A549 (cell line): Measurements from ENCODE around the gene AFF2. TPM values are rescaled to one million over a fixed set of nuclear protein-coding genes. Genes with fewer than 3 reads are reported as not detected.

Source experiments
- ATAC-seq, 2 experiments: fragments of 200-7000 bp in 1 of 2; fragments of >200 bp in 1 of 2; cut with Nextera tagmentation in 1 of 2; cut with Tn5 transposase in 1 of 2; 3 replicates each; pipeline versions ENCODE4 v1.8.0 to v1.9.1; 2018 to 2020; ENCODE audit warnings: mild to moderate bottlenecking in 1 of 2, moderate library complexity in 1 of 2
- CTCF ChIA-PET: fragments of 300-600 bp; sonication (Branson Sonifier 250); formaldehyde crosslinking; extraction: SDS; loops from one replicate; lab custom pipeline; 2021; ENCODE audit warnings: antibody characterized with exemption, inconsistent platforms; lab: Yijun Ruan, JAX
- POLR2A ChIA-PET: fragments of 350-600 bp; formaldehyde crosslinking; extraction: SDS; loops from one replicate; lab custom pipeline; 2021; ENCODE audit warnings: antibody characterized with exemption, inconsistent platforms; lab: Yijun Ruan, JAX
- DNase-seq, 2 experiments: peaks; one replicate each; pipeline versions ENCODE4 v3.0.0 to v3.0.0-alpha.2; 2011 to 2016; ENCODE audit warnings: low read depth in 1 of 2, low spot score in 1 of 2
- FAIRE-seq: peaks from 2 replicates; lab custom pipeline; 2011; peaks lifted over from hg19 to GRCh38; lab: Jason Lieb, UNC
- H3K27ac ChIP-seq, 2 experiments: fragments of >200 bp; sonication (Bioruptor Twin); formaldehyde crosslinking; 3 replicates each; pipeline ENCODE4 v1.5.1; 2016 to 2017
- H3K4me1 ChIP-seq: fragments of >200 bp; sonication (Bioruptor Twin); formaldehyde crosslinking; 3 replicates; pipeline ENCODE4 v1.6.1; 2016
- H3K4me2 ChIP-seq: fragments of >200 bp; sonication (Bioruptor Twin); formaldehyde crosslinking; 3 replicates; pipeline ENCODE4 v1.6.1; 2016
- H3K4me3 ChIP-seq: fragments of >200 bp; sonication (Bioruptor Twin); formaldehyde crosslinking; 3 replicates; pipeline ENCODE4 v1.5.1; 2016
- H3K9me3 ChIP-seq: fragments of >200 bp; sonication (Bioruptor Twin); formaldehyde crosslinking; 3 replicates; pipeline ENCODE4 v1.6.1; 2016
- CBX8 ChIP-seq: fragments of 200-600 bp; sonication (generic); IDR thresholded peaks from 2 replicates; pipeline ENCODE4 v1.6.1; 2016
- CEBPB ChIP-seq, 2 experiments: fragments of >200 bp in 1 of 2; sonication (Bioruptor Twin) in 1 of 2; formaldehyde crosslinking in 1 of 2; IDR thresholded peaks; 2 replicates each; pipeline ENCODE4 v1.6.1; 2012 to 2016
- EHMT2 ChIP-seq: fragments of 200-600 bp; sonication (generic); IDR thresholded peaks from 2 replicates; pipeline ENCODE4 v1.6.1; 2016; ENCODE audit warnings: antibody characterized with exemption, low read depth, mild to moderate bottlenecking, moderate library complexity
- ESRRA ChIP-seq: fragments of 150-350 bp; IDR thresholded peaks from 2 replicates; pipeline ENCODE4 v1.6.1; 2014; ENCODE audit warnings: mild to moderate bottlenecking, low read length, borderline replicate concordance
- FOSB ChIP-seq: fragments of 250-450 bp; sonication (Bioruptor Pico); IDR thresholded peaks from 2 replicates; pipeline ENCODE4 v1.5.0; 2020; ENCODE audit warnings: mild to moderate bottlenecking, moderate library complexity
- HOXB13 ChIP-seq: fragments of 250-450 bp; sonication (Bioruptor Pico); IDR thresholded peaks from 2 replicates; pipeline ENCODE4 v1.5.0; 2020; ENCODE audit warnings: low read depth, mild to moderate bottlenecking, moderate library complexity
- MAZ ChIP-seq: fragments of 150-350 bp; IDR thresholded peaks from 2 replicates; pipeline ENCODE4 v1.6.1; 2014; ENCODE audit warnings: antibody characterized with exemption, low read depth, low read length, borderline replicate concordance
- NPAS2 ChIP-seq: fragments of 250-450 bp; sonication (Bioruptor Pico); IDR thresholded peaks from 2 replicates; pipeline ENCODE4 v1.8.0; 2022; ENCODE audit warnings: mild to moderate bottlenecking, moderate library complexity, borderline replicate concordance
- NR3C1 ChIP-seq: fragments of >200 bp; sonication (Bioruptor Twin); formaldehyde crosslinking; IDR thresholded peaks from 3 replicates; pipeline ENCODE4 v1.6.1; 2017
- POLR2AphosphoS2 ChIP-seq: conservative IDR thresholded peaks from 2 replicates; pipeline ENCODE4 v1.6.1; 2012; ENCODE audit warnings: low read length, improper control_type of control experiment, inconsistent platforms
- RCOR1 ChIP-seq: fragments of 150-350 bp; IDR thresholded peaks from 2 replicates; pipeline ENCODE4 v1.6.1; 2014; ENCODE audit warnings: antibody characterized with exemption, low read length, low read depth
- RFX5 ChIP-seq: fragments of 450-650 bp; IDR thresholded peaks from 2 replicates; pipeline ENCODE4 v1.7.1; 2014; ENCODE audit warnings: antibody characterized with exemption, mild to moderate bottlenecking, moderate library complexity
- RNF2 ChIP-seq: fragments of 200-600 bp; sonication (generic); IDR thresholded peaks from 2 replicates; pipeline ENCODE4 v1.6.1; 2016; ENCODE audit warnings: low read depth, mild to moderate bottlenecking, antibody characterized with exemption, moderate library complexity, borderline replicate concordance
- TFCP2L1 ChIP-seq: fragments of 250-450 bp; sonication (Bioruptor Pico); IDR thresholded peaks from 2 replicates; pipeline ENCODE4 v1.5.0; 2021; ENCODE audit warnings: mild to moderate bottlenecking
- ZC3H11A ChIP-seq: fragments of 450-650 bp; IDR thresholded peaks from 2 replicates; pipeline ENCODE4 v1.6.1; 2014; ENCODE audit warnings: antibody characterized with exemption, mild to moderate bottlenecking
- WGBS: methylation state at CpG from one replicate; pipeline ENCODE4 v1.1.6; 2017; ENCODE audit errors: missing lambda C conversion rate; 5-methylcytosine and 5-hydroxymethylcytosine counted together
- polyA plus RNA-seq, 4 experiments: library from polyadenylated mRNA; depleted of rRNA in 3 of 4; stranded (reverse); fragments of >200 nt; fragmentation: RNase III in 1 of 4; extraction: RNeasy Plus Mini Kit Qiagen cat#74134 plus additional on column Dnase treatment in 1 of 4; gene quantifications; 2 replicates in 3 of 4; 3 replicates in 1 of 4; pipeline ENCODE4 v1.2.3, GENCODE V29; 2011 to 2017
- TF ChIP-seq, protein P1 (sequence below): fragments of 250-450 bp; sonication (Bioruptor Pico); IDR thresholded peaks from 2 replicates; pipeline ENCODE4 v1.5.0; 2020; ENCODE audit warnings: low read depth, mild to moderate bottlenecking, moderate library complexity
- TF ChIP-seq, protein P2 (sequence below): fragments of 250-450 bp; sonication (Bioruptor Pico); IDR thresholded peaks from 2 replicates; pipeline ENCODE4 v1.5.0; 2021; ENCODE audit warnings: mild to moderate bottlenecking, moderate library complexity, borderline replicate concordance
- TF ChIP-seq, protein P3 (sequence below): fragments of >200 bp; sonication (Bioruptor Twin); formaldehyde crosslinking; IDR thresholded peaks from 2 replicates; pipeline ENCODE4 v1.6.1; 2016
- TF ChIP-seq, protein P4 (sequence below): IDR thresholded peaks from 2 replicates; pipeline ENCODE4 v1.6.1; 2012
- TF ChIP-seq, protein P5 (sequence below): fragments of 450-650 bp; IDR thresholded peaks from 2 replicates; pipeline ENCODE4 v1.6.1; 2014; ENCODE audit warnings: antibody characterized with exemption

The AFF2 gene
- polyA plus RNA-seq, 2 of the 4 experiments (the other 2 are of a cell fraction) = 0.04 TPM; not detected in 1

DNA sequence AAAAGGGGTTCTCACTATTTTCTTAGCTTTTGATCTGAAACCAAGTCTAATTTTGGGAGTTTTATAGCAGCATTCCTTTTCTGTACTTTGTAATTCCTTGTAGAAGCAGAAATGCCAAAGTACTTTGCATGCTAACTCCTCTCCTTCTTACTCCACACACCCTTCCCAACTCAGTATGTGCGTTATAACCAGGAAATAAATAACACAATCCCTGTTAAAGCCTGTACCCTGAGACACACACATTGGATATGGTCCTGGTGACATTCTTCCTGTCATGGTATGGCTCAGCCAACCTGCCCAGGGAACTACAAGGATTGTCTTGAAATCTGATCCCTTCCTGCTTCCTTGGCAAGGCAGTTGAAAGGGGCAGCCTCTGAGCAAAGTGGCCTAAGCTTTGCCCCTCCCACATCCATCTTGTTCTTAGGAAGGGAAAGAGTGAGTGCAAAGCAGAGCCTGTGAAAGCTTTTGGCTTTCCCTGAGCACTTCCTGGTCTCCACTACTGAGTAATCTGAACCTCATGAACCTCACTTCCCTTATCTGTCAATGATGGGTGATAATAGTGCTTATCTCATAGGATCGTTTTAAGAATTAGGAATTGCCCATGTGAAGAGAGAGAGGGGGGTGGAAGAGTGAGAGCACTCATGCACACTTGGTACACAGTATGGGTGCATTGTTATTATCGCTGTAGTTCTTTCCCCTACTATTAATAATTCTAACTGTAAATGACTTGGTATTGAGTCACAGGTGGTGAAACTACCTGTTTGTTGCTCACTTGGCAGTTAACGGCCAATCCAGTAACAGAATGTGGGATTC is 109.3 kb downstream of the AFF2 start:
- WGBS = 1% methylated on average over 4 of the region's 4 CpGs
- no peak overlapping the region for H3K4me3 ChIP-seq
- no peak for FAIRE-seq
- no peaks in the 10 kb centered on the region for H3K4me1 ChIP-seq
- ATAC-seq = no peak
- H3K9me3 ChIP-seq = no peaks in the 10 kb centered on the region
- H3K4me2 ChIP-seq = no peak overlapping the region
- ChIA-PET POLR2A (no interaction called here), CTCF (no interaction called here)
- TF ChIP-seq MAZ (no peak), TFCP2L1 (CRISPR knock-in tag) (no peak), RFX5 (no peak), CBX8 (no peak), CEBPB (IDR thresholded peaks at IDR 0.05) (no peak)
- TF ChIP-seq, protein P1, sequence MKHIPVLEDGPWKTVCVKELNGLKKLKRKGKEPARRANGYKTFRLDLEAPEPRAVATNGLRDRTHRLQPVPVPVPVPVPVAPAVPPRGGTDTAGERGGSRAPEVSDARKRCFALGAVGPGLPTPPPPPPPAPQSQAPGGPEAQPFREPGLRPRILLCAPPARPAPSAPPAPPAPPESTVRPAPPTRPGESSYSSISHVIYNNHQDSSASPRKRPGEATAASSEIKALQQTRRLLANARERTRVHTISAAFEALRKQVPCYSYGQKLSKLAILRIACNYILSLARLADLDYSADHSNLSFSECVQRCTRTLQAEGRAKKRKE (CRISPR knock-in tag) = no peak
- TF ChIP-seq, protein P2, sequence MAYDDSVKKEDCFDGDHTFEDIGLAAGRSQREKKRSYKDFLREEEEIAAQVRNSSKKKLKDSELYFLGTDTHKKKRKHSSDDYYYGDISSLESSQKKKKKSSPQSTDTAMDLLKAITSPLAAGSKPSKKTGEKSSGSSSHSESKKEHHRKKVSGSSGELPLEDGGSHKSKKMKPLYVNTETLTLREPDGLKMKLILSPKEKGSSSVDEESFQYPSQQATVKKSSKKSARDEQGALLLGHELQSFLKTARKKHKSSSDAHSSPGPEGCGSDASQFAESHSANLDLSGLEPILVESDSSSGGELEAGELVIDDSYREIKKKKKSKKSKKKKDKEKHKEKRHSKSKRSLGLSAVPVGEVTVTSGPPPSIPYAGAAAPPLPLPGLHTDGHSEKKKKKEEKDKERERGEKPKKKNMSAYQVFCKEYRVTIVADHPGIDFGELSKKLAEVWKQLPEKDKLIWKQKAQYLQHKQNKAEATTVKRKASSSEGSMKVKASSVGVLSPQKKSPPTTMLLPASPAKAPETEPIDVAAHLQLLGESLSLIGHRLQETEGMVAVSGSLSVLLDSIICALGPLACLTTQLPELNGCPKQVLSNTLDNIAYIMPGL (CRISPR knock-in tag) = no peak
- no peak overlapping the region for H3K27ac ChIP-seq
- no peak for DNase-seq

DNA sequence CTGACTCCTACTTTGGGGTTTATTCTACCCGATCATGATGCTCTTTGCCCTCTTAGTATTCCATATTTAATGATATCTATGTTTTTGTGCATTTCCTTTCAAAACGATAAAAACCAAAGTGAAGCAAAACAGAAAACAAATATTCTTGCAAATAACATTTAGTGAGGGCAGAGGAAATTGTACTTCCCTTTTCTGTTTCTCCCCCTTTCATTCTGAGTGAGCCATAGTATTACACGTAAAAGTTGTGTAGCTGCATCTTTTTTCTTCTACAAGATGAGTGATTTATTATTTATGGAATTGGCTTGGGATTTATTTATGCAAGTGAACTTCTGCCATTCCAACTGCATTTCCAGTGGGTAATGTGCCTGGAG is 109.9 kb downstream of the AFF2 start:
- Histone ChIP-seq H3K4me1 (no peaks in the 10 kb centered on the region), H3K9me3 (no peaks in the 10 kb centered on the region), H3K27ac (no peak overlapping the region), H3K4me3 (no peak overlapping the region), H3K4me2 (no peak overlapping the region)
- ChIA-PET CTCF (no interaction called here), POLR2A (no interaction called here)
- DNase-seq (no peak), ATAC-seq (no peak), FAIRE-seq (no peak)
- WGBS = 3% methylated on average over 3 of the region's 3 CpGs
- TF ChIP-seq RCOR1 (no peak), ESRRA (no peak), NR3C1 (no peak), FOSB (CRISPR knock-in tag) (no peak), NPAS2 (CRISPR knock-in tag) (no peak), EHMT2 (no peak), ZC3H11A (no peak), RNF2 (no peak), HOXB13 (CRISPR knock-in tag) (no peak), POLR2AphosphoS2 (no peak)
- TF ChIP-seq, protein P3, sequence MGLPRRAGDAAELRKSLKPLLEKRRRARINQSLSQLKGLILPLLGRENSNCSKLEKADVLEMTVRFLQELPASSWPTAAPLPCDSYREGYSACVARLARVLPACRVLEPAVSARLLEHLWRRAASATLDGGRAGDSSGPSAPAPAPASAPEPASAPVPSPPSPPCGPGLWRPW = no peak
- TF ChIP-seq, protein P4, sequence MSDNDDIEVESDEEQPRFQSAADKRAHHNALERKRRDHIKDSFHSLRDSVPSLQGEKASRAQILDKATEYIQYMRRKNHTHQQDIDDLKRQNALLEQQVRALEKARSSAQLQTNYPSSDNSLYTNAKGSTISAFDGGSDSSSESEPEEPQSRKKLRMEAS = no peak
- TF ChIP-seq, protein P5, sequence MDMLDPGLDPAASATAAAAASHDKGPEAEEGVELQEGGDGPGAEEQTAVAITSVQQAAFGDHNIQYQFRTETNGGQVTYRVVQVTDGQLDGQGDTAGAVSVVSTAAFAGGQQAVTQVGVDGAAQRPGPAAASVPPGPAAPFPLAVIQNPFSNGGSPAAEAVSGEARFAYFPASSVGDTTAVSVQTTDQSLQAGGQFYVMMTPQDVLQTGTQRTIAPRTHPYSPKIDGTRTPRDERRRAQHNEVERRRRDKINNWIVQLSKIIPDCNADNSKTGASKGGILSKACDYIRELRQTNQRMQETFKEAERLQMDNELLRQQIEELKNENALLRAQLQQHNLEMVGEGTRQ = no peak
